ENCODE results near the gene PAQR3.

- TF ChIP-seq CTCF (IDR thresholded peaks at IDR 0.05; ENCODE audit: borderline replicate concordance, extremely low read depth, low read length, poor library complexity, severe bottlenecking) (no peak), EZH2 (IDR thresholded peaks at IDR 0.05; ENCODE audit: borderline replicate concordance, low read depth, low read length, severe bottlenecking) (no peak)
Observed at GRCh38 chr4:78939667-78940008, 400 bp upstream of the PAQR3 start.
